NB4 (cell line): ENCODE data around the gene STX18.

Experiments used
- DNase-seq: peaks from one replicate; pipeline ENCODE4 v3.0.0; 2010; ENCODE audit warnings: low read depth
- H3K4me3 ChIP-seq: one replicate; pipeline ENCODE4 v1.5.1; 2011; ENCODE audit warnings: mild to moderate bottlenecking, low read depth, low read length, moderate library complexity
- CTCF ChIP-seq: IDR thresholded peaks from one replicate; pipeline ENCODE4 v1.5.1; 2012; ENCODE audit warnings: low read depth, low read length
- MAX ChIP-seq: IDR thresholded peaks from 2 replicates; pipeline ENCODE4 v1.6.1; 2011; ENCODE audit warnings: low read depth, low read length
- MYC ChIP-seq: IDR thresholded peaks from 2 replicates; pipeline ENCODE4 v1.6.1; 2011; ENCODE audit warnings: low read depth, low read length
- POLR2A ChIP-seq: IDR thresholded peaks from 2 replicates; pipeline ENCODE4 v1.6.1; 2011; ENCODE audit warnings: mild to moderate bottlenecking; ENCODE audit not compliant: insufficient read length; ENCODE audit errors: extremely low read depth

STX18 gene

DNA sequence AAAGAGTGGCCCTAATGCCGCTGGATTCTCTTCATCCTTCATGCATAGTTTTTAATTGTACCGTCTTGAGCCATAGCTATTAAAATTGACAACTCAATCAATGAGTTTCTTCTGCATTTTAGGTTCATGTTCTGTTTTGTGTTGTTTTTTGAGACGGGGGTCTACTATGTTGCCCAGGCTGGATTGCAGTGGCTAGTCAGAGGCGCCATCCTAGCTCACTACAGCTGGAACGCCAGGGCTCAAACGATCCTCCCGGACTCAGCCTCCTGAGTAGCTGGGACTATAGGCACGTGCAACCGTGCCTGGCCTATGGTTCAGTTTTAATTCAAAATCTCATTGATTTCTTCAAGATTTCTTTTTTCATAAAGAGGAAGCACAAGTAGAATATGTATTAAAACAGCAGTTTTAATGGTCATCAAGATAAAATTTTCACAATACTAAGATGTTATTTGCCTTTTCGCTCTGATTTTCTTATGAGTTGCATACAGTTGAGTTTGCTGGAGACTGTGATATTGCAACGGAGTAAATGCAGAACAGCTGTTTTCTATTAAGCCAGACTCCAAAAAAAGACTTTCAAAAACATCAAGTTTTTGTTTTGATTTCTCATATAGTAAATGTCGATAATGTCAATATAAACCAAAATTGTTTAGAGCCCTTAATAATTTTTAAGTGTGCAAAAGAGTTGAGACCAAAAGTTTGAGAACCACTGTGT, 1.1 kb upstream of the STX18 start:
- H3K4me3 ChIP-seq: peak overlapping the region; percentile 96
- no peak for DNase-seq
- TF ChIP-seq CTCF (no peak), POLR2A (no peak), MAX (no peak), MYC (no peak)

GRCh38 chr4:4541040-4541631, 712 bp downstream of the STX18 start:
- TF ChIP-seq POLR2A: no peak
- TF ChIP-seq MAX: peak; percentile 48; the same call in 1 of the 2 replicates
- 0 out of 2 replicates have a peak, but pooled peaks have one; percentile 24 for TF ChIP-seq MYC
- peak; percentile 74 for DNase-seq
- peak overlapping the region; percentile 96 for H3K4me3 ChIP-seq

DNA sequence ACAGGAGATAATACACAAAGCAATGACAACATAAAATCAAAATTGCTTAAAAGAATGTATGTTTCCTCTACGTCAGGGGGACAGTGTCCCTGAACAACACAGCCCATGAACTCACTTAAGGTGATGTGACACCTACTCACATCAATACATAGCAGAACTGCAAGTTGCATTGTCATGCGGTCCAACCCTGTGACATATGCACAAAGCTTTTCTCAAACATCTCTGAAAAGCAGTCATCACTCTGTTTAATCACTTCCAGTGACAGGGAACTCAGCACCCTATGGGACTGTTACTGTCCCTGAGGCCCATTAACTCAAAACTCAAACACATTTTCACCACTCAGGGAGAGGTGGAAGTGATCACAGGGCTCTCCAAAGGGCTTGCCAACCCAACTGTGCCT, 2.4 kb downstream of the STX18 start:
- DNase-seq: no peak
- no peak overlapping the region for H3K4me3 ChIP-seq
- no peak for TF ChIP-seq MYC
- TF ChIP-seq CTCF: no peak
- no peak for TF ChIP-seq MAX
- no peak for TF ChIP-seq POLR2A

- TF ChIP-seq POLR2A: no peak
- no peak for TF ChIP-seq MYC
- no peak for TF ChIP-seq CTCF
- TF ChIP-seq MAX: no peak
- DNase-seq: no peak
- H3K4me3 ChIP-seq: no peak overlapping the region
Measured at GRCh38 chr4:4535590-4535989, 6.3 kb downstream of the STX18 start.

DNA sequence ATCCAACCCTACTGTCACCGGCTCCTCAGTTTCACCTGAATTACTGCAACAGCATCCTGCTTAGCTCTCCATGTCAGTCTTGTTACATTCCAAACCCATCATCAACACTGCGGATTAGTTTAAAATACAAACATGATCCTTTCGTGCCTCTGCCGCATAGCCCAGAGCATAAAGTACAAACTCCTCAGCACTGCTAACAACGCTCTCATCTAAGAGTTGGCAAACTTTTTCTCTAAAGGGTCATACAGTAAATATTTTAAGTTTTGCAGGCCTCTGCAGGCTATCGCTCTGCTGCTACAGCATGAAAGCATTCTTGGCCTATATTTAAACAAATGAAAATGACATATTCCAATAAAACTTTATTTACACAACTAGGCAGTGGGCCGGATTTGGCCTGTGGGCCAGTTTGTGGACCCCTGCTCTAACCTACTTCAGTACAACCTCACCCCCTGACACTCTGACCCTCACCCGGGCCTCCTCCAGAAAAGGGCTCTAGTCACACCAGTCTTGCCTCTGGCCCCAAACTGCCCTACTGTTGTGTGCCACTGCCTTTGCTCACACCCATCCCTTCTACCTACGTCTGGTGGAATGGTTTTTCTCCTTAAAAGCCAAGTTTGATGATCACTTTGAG, 7.2 kb downstream of the STX18 start:
- TF ChIP-seq MAX (no peak), CTCF (no peak), POLR2A (no peak)
- no peak for DNase-seq
- H3K4me3 ChIP-seq: no peak overlapping the region

- H3K4me3 ChIP-seq: no peak overlapping the region
- no peak for DNase-seq
- TF ChIP-seq MYC: no peak
- TF ChIP-seq CTCF: no peak
- no peak for TF ChIP-seq POLR2A
- no peak for TF ChIP-seq MAX
Measured at GRCh38 chr4:4533461-4534169, 8.2 kb downstream of the STX18 start.
